Non-pigmented ciliary epithelial cell (primary cell): ENCODE data around the gene CSMD2.

ENCODE experiments used
- DNase-seq: peaks from one replicate; pipeline ENCODE4 v3.0.0-alpha.2; 2010; ENCODE audit warnings: low read depth

The CSMD2 gene

GRCh38 chr1:33997127-33998036 lies 167.6 kb downstream of the CSMD2 start:
- DNase-seq = no peak

DNA sequence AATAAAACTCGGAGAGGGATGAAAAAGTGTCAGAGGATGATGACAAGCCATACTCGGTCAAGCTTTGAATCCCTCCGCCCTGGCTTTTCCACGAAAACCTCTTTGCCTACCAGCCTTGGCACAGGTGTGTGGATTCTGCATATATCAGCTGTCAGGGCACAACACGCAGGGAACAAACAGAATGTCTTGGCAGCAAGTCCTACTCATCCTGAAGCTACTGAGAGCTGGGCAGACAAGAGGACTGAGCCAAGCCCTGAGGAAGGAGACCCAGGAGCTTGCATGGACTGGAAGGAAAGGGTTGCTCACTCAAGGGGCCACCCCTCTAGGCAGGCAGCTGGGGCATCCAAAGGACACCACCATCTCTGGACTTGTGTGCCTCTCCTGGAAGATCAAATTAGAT lies 168.7 kb downstream of the CSMD2 start:
- DNase-seq = no peak

DNA sequence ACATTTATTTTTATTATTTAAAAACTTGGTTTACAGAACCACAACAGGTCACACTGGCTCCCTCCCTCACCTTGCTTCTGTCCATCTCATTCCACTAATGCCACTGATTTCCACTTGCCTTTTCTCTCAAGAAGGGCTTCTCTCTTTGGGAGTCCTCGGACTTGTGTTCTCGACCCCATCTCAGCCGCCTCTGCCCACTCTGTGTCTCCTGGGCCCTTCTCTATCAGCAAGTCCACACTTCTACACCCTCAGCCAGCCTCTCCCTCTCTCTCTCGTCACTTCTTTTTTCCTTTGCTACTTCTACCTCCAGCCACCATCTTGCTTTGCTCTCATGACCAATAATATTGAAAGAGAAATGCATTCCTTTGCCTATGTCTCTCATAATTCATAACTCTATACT lies 171.7 kb downstream of the CSMD2 start:
- DNase-seq = no peak

GRCh38 chr1:33990281-33990680 lies 174.7 kb downstream of the CSMD2 start:
- no peak for DNase-seq

DNA sequence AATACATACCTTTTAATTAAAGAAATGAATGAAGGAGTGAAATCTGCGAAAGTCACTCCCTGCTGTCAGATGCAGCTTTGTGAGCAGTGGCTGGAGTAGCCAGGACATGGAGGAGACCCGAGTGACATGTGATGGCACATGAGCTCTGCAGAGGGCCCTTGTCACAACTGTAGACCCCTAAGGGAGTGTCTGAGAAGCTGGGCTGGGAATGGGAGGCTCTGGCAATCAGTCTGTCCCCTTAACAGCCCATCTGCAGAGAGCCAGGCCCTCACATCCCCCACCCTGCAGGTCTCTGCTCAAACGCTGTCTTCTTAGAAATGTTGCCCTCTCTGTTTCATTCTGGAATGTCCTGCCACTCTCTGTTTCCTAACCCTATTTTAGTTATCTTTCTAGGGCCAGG lies 176.9 kb downstream of the CSMD2 start:
- no peak for DNase-seq

- no peak for DNase-seq
These were observed 178.5 kb downstream of the CSMD2 start for GRCh38 chr1:33986390-33987095.

- no peak for DNase-seq
These were observed 179.4 kb downstream of the CSMD2 start for GRCh38 chr1:33985656-33986055.

DNA sequence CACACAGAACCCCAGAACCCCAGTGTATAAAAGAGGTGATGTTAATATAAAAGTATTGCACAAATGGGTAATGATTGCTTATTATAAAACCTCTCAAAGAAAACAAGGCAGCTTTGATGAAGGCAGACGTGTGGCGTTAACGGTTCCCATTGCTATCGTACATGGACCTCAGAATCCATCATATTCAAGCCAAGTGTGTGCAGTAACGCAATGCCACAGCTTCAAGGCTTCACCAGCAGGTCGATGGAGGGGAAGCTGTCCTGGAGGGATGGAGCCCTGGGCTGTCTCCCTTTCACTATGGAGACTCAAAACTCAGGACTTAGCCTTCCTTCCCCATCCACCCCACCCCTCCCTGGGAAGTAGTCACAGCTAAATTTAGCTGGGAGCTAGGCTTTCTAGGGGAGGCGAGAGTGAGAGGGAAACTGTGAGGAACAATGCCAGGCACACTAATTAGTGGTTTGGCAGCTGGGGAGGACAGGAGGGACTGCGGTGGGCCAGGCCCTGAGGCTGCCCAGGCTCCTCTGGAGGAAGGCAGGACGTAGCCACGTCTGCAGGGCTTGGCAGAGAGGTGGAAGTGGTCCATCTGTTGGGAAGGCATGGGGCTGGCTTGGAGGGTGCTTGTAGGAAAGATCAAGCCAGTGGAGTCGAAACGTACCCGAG lies 180.0 kb downstream of the CSMD2 start:
- DNase-seq = no peak

DNA sequence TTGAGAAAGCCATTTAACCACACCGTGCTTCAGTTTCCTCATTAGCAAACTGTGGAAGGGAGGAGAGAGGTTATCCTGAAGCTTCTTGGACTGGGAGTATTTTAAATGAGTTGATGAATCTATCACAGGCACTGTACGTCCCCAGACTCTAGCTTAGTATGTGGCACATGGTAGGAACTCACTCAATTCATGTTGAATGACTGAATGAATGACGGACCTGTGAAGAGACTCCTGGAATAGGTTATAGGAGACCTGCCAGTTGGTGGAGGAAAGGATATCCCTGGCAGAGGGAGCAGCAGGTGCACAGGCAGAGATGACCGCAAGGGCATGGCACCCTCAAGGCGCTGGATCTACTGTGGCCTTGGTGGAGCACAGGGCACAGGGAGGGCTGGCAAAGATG lies 182.6 kb downstream of the CSMD2 start:
- no peak for DNase-seq

DNA sequence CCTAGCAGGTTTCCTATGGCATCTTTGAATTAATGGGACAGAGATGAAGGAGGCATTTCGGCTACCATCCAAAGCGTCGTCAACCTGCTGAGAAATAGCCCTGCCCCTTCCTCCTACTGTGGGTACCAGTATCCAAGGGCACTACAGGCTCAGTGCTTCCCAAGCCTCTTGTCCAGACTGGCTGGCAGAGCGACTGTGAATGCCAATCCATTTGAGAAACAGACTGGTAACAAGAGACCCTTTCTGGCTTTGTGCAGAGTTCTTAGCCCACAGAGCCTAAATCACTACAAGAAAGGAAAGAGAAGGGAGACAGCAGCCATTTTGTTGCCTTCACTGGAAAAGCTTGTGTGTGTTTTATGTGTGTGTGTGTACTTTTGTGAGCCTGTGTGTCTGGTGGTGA lies 185.7 kb downstream of the CSMD2 start:
- no peak for DNase-seq

GRCh38 chr1:33975961-33976360 lies 189.1 kb downstream of the CSMD2 start:
- no peak for DNase-seq

DNA sequence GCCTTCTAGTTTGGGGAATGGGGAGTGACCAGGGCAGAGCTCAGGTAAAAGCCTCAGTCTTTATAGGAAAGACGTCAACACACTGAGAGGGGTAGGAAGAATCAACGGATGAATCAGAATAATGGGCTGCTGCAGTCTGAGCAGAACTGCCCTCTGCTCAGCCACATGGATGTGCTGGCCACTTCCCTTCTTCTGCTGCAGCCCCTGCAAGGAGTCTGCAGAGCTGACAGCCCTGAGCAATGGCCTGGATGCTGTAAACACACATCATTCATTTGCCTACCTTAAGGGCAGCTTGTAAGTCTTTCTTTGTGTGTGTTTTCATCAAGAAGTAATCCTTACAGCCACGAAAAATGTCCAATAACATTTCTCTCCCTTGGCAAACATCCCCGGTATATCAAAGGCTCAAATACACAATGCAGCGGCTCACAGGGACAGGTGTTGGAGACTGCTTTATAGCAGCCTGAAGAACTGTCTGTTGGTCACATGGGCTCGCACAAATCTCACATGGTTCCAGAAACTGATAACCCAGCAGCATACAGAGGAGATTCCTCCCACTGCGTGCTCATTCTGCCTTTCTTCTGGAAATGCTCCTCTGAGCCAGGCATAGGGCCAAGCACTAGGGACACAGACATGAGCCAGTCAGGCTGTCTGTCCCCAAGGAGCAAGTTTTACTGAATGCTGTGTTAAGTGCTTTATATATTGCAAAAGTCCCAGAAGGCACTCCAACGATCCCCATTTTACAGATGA lies 191.1 kb downstream of the CSMD2 start:
- DNase-seq = no peak

GRCh38 chr1:33972676-33973395 lies 192.2 kb downstream of the CSMD2 start:
- no peak for DNase-seq

GRCh38 chr1:33971913-33972312 lies 193.1 kb downstream of the CSMD2 start:
- DNase-seq = no peak

DNA sequence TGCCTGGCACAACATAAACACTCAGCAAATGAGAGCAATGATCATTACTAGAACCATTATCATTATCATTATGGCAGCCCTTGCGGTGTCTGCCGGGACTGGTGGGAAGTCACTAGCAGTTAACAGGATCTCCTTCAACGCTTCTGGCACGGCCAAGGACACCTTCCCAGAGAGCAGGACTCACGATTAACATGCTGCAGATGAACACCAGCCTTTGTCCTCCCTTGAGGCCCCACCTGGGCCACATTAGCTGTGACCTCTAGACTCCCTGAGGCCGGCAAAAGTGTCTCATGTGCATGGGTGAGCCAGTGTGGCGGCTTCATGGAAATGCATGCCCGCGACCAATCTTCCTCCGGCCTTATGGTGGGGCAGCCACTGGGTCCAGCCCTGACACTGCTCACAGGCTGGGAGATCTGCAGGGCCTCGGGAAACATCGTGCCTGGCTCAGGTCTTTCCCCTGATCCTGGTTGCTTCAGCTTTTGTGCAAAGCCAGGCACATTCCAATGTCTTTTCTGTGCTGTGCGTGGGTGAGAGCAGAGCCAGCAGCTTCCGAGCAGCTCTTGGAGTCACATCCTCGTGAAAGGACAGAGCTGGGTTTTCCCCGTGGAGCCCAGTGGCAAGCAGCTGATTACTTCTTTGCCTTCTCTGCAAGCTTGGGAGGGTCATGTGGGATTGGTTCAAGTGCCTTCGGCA lies 193.9 kb downstream of the CSMD2 start:
- DNase-seq = no peak

- no peak for DNase-seq
These were observed 194.7 kb downstream of the CSMD2 start for GRCh38 chr1:33970148-33970825.

- no peak for DNase-seq
These were observed 198.5 kb downstream of the CSMD2 start for GRCh38 chr1:33966346-33967141.

DNA sequence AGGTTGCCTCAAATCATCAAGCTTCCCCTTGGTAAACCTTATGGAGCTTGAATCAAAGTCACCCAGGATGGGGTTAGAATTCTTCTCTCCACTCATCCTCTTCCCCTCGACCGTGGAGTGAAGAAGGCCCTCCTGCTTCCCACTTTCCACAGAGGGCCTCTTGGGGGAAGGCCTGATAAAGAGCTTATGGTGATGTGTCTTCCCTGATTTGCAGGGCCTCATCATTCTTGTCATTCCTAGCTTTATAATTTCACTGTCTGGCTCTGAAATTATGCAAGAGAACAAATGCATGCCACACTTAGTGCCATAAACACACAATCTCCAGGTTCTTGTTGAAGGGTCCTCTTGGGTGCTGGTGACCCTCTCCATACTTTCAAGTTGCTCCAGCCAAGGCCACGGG lies 199.9 kb downstream of the CSMD2 start:
- no peak for DNase-seq

DNA sequence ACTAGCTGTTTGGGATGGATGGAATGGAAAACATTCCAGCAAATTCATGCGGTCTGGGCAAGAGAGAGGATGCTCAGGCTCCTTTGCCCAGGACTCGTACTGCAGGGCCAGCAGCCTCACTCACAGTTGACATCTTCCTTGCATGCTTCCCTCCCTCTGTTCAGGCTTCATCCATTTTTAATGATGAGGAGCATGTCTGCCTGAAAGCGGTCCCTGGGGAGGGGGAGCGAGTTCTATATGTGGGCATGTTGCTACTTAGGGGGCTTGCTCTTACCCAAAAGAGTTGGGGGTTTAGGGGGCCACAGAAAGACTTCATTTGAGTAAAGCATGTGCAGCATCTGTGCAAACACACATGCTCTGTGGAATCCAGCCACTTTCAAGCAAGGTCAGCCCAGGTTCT lies 203.0 kb downstream of the CSMD2 start:
- no peak for DNase-seq
